Lung (tissue), 12 donors: ENCODE data around the gene CNNM4. TPM values are rescaled to one million over a fixed set of nuclear protein-coding genes. Genes with fewer than 3 reads are reported as not detected.

Source experiments
- ATAC-seq: fragments of 200-7000 bp; cut with Tn5 transposase; one replicate; pipeline ENCODE4 v1.9.1; 2020; ENCODE audit warnings: moderate number of reproducible peaks; ENCODE audit not compliant: insufficient read depth, low FRiP score
- DNase-seq, 3 donors: peaks; one replicate each; pipeline ENCODE4 v3.0.0-alpha.2; 2013 to 2017
- H3K27ac ChIP-seq, 2 donors: one replicate each; pipeline ENCODE4 v1.5.1; 2013; ENCODE audit warnings: mild to moderate bottlenecking in 2 of 2, moderate library complexity in 2 of 2, control low read depth in 1 of 2, inconsistent platforms in 1 of 2, low read depth in 1 of 2, low read length in 1 of 2
- H3K27me3 ChIP-seq, 3 donors: one replicate each; pipeline ENCODE4 v1.5.1; 2013; ENCODE audit warnings: low read length in 2 of 3; ENCODE audit not compliant: control insufficient read depth in 3 of 3, insufficient read depth in 3 of 3
- H3K36me3 ChIP-seq, 4 donors: one replicate each; pipeline ENCODE4 v1.5.1; 2013; ENCODE audit warnings: low read length in 4 of 4, mild to moderate bottlenecking in 1 of 4, moderate library complexity in 1 of 4; ENCODE audit not compliant: control insufficient read depth in 4 of 4, insufficient read depth in 4 of 4
- H3K4me1 ChIP-seq, 5 donors: one replicate each; pipeline ENCODE4 v1.5.1; 2013; ENCODE audit warnings: low read length in 5 of 5, mild to moderate bottlenecking in 2 of 5, moderate library complexity in 1 of 5; ENCODE audit not compliant: control insufficient read depth in 5 of 5, insufficient read depth in 5 of 5
- H3K4me3 ChIP-seq: one replicate; pipeline ENCODE4 v1.5.1; 2013; ENCODE audit warnings: mild to moderate bottlenecking, control low read depth, moderate library complexity
- H3K9ac ChIP-seq, 2 donors: one replicate each; pipeline ENCODE4 v1.5.1; 2013; ENCODE audit warnings: low read length in 2 of 2, control low read depth in 1 of 2; ENCODE audit not compliant: insufficient read depth in 1 of 2
- H3K9me3 ChIP-seq, 4 donors: one replicate each; pipeline ENCODE4 v1.5.1; 2013; ENCODE audit warnings: low read length in 3 of 4, mild to moderate bottlenecking in 1 of 4, moderate library complexity in 1 of 4; ENCODE audit not compliant: control insufficient read depth in 4 of 4, insufficient read depth in 3 of 4
- WGBS, 2 donors: extraction: QIAGEN DNeasy Blood & Tissue Kit; methylation state at CpG; one replicate each; pipeline ENCODE4 v1.1.7; 2013; 5-methylcytosine and 5-hydroxymethylcytosine counted together
- polyA plus RNA-seq, 2 donors: library from polyadenylated mRNA; stranded (reverse); fragments of 200-250 nt; gene quantifications; one replicate each; pipeline ENCODE4 v1.2.1, GENCODE V29; 2013
- total RNA-seq, 2 donors: library from RNA; depleted of rRNA in 1 of 2; stranded (reverse); fragments of >200 nt in 1 of 2; gene quantifications; one replicate each; pipeline ENCODE4 v1.2.1, GENCODE V29; 2014 to 2021
- TF ChIP-seq, protein P1 (sequence below): IDR thresholded peaks from 2 replicates; pipeline ENCODE4 v1.5.1; 2012; ENCODE audit warnings: mild to moderate bottlenecking; ENCODE audit errors: control extremely low read depth, extremely low read depth
- donor health status: control.
- donor health status: control.
- donor health status: Bipolar disorder and iron deficiency.
- donor health status: healthy.
- donor health status: DM: yes; HTN: yes; CAD: no.

Gene CNNM4
- total and polyA plus RNA-seq, 4 donors = 4.0 to 19.8 (median 12.3) TPM

DNA sequence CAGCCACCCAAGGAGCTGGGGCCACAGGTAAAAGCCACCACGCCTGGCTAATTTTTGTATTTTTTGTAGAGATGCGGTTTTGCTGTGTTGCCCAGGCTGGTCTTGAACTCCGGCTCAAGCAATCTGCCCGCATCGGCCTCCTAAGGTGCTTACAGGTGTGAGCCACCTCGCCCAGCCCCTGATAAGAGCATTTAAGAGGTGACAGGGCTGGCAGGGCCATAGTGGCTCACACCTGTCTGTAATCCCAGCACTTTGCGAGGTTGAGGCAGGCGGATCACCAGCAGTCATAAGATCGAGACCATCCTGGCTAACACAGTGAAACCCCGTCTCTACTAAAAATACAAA lies 46.4 kb downstream of the CNNM4 start:
- Histone ChIP-seq H3K27me3 (no peaks in the 10 kb centered on the region), H3K27ac (peak overlapping the region in 1 of 2 donors; percentile 33), H3K9me3 (no peaks in the 10 kb centered on the region), H3K36me3 (peaks cover 0 to 13% (median 12%) of the 10 kb centered on the region in 4 donors), H3K4me1 (peaks cover 0 to 10% (median 6%) of the 10 kb centered on the region in 5 donors), H3K4me3 (no peak overlapping the region), H3K9ac (no peak overlapping the region)
- DNase-seq (no peak), ATAC-seq (no peak)
- 95 to 99% methylated on average over 10 of the region's 10 CpGs for WGBS, 2 donors
- TF ChIP-seq, protein P1, sequence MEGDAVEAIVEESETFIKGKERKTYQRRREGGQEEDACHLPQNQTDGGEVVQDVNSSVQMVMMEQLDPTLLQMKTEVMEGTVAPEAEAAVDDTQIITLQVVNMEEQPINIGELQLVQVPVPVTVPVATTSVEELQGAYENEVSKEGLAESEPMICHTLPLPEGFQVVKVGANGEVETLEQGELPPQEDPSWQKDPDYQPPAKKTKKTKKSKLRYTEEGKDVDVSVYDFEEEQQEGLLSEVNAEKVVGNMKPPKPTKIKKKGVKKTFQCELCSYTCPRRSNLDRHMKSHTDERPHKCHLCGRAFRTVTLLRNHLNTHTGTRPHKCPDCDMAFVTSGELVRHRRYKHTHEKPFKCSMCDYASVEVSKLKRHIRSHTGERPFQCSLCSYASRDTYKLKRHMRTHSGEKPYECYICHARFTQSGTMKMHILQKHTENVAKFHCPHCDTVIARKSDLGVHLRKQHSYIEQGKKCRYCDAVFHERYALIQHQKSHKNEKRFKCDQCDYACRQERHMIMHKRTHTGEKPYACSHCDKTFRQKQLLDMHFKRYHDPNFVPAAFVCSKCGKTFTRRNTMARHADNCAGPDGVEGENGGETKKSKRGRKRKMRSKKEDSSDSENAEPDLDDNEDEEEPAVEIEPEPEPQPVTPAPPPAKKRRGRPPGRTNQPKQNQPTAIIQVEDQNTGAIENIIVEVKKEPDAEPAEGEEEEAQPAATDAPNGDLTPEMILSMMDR = no peak

DNA sequence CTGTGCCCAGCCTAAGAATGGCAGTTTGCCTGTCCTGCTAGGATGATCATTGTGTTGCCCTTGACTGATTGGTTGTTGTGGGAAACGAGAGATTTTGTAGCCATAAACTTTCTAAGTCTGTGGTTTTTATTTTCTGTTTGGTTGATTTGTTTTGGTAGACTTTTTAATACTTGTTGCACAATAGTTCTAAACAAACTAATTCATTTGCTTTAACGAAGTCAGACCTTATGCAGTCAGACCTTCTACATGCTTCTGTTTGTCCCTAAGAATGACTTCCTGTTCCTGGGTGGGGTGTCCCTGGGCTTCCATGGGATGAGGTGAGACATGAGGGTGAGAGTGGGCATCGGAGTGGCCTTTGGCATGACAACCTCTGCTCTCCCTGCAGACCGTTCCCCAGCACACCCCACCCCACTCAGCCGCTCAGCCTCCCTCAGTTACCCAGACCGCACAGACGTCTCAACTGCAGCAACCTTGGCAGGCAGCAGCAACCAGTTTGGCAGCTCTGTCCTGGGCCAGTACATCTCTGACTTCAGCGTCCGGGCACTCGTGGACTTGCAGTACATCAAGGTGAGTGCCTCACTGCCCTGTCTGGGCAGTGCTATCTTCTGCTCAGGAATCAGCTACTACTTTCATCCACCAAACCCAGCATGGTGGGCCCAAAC lies 47.6 kb downstream of the CNNM4 start:
- no peak overlapping the region for H3K9ac ChIP-seq
- 74 to 82% methylated on average over 10 of the region's 10 CpGs for WGBS, 2 donors
- DNase-seq (no peak), ATAC-seq (no peak)
- no peak overlapping the region for H3K4me3 ChIP-seq
- peaks cover 0 to 12% (median 9%) of the 10 kb centered on the region in 4 donors for H3K36me3 ChIP-seq
- H3K27ac ChIP-seq = no peak overlapping the region
- TF ChIP-seq, protein P1 = no peak
- H3K27me3 ChIP-seq = no peaks in the 10 kb centered on the region
- H3K9me3 ChIP-seq = no peaks in the 10 kb centered on the region
- peaks cover 0 to 13% (median 6%) of the 10 kb centered on the region in 5 donors for H3K4me1 ChIP-seq

DNA sequence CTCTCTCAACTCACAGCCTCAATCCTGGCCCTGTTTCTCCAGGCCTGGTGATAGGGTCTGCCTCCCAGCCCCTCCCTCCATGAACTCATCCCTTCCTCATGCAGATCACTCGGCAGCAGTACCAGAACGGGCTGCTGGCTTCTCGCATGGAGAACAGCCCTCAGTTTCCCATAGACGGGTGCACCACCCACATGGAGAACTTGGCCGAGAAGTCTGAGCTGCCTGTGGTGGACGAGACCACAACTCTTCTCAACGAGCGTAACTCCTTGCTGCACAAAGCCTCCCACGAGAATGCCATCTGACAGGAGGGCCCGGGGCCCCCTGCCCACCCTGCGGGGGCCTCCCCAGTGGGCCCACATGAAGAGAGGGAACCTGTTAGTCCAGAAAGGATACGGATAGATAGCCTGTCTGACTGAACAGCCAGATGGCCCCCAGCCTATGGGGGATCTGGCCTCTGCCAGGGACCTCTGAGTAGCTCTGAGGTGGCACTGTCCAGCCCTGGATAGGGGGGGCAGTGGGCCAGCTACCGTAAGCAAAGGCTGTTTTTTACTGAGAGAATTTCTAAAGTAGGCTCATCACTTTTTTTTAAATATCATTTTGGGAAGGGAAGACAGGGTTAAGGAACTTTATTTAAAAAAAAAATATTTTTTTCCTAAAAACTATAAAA lies 48.6 kb downstream of the CNNM4 start:
- peaks cover 0 to 13% (median 6%) of the 10 kb centered on the region in 5 donors for H3K4me1 ChIP-seq
- H3K9ac ChIP-seq = no peak overlapping the region

More for the DNA sequence above, 48.6 kb downstream of the CNNM4 start:
- TF ChIP-seq, protein P1 = no peak
- peaks cover 0 to 12% (median 9%) of the 10 kb centered on the region in 4 donors for H3K36me3 ChIP-seq
- WGBS, 2 donors = 93% methylated on average over 13 of the region's 13 CpGs
- no peaks in the 10 kb centered on the region for H3K27me3 ChIP-seq
- no peak overlapping the region for H3K27ac ChIP-seq
- no peak overlapping the region for H3K4me3 ChIP-seq
- no peak for ATAC-seq
- DNase-seq = no peak
- no peaks in the 10 kb centered on the region for H3K9me3 ChIP-seq
